Measurements from ENCODE around the gene GP5.

The GP5 gene

DNA sequence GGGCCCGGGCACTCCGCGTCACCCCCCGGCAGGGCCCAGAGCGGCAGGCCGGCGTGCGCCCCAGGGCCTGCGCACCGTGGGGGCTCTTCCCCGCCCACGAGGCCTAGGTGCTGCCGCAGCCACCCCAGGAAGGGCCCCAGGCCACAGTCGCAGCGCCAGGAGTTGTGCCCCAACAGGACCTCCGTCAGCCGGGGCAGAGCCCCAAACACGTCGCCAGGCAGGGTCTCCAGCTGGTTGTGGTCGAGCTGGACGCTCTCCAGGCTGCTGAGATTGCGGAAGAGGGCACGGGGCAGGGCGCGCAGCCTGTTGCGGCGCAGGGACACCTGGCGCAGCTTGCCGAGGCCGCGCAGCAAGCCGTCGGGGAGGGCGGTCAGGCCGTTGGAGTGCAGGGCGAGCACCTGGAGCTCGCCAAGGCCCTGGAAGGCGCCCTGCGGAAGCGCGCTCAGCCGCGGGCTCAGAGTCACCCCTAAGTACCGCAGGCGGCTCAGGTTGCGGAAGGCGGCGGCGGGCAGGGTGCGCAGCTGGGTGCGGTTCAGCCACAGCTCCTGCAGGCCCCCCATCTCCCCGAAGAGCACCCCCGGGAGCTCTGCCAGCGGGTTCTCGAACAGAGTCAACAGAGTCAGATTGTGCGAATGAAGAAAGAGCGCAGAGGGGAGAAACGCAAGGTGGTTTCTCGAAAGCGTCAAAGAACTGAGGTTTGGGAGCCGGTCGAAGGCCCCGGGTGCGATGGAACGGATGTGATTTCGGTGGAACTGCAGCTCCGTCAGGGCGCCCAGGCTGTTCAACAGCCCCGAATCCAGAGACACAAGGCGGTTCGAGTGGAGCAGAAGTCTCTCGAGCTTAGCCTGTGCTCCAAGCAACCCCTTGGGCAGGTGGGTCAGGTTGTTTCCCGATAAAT is 2.0 kb downstream of the GP5 start:
- DNase-seq: no peak

DNA sequence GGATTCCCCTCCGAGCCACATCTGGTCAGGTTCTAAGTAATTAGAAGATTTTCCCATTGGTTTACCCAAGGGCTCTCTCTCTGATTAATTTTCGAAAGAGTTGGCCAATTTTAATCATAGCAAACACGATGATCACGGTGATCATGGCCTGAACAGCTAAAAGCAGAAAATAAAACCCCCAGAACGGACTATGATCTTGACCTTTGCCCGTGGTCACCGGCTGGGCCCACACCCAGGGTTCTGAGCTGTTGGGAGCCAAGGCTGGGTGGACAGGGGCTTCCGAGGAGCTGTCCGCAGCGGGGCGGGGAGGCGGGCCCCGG is 2.6 kb downstream of the GP5 start:
- DNase-seq: no peak

DNA sequence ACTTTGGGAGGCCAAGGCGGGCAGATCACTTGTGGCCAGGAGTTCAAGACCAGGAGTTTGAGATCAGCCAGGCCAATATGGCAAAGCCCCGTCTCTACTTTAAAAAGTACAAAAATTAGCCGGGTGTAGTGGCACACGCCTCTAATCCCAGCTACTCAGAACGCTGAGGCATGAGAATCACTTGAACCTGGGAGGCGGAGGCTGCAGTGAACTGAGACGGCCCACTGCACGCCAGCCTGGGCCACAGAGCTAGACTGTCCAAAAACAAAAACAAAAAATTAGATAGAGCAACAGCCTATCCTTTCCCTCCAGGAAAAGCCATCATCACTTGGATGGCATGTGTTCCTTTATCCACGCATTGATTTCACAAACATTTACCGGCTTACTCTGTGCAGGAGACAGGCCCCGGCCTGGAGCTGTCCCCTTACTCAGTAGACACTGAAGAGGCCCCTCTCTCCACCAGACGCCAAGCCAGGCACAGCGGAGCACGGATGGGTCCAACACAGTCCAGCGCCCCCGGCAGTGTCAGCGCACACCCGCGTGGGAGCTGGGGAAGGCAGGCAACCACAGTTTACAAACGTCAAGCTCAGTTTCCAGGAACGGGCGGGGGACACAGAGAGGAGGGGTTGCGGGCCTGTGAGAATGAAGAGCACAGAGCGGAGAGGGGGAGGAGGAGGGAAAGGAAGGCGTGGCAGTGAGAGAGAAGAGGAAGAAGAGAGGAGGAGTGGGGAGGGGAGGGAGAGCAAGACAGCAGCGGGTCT is 3.1 kb downstream of the GP5 start:
- peak; percentile 13 for DNase-seq

DNA sequence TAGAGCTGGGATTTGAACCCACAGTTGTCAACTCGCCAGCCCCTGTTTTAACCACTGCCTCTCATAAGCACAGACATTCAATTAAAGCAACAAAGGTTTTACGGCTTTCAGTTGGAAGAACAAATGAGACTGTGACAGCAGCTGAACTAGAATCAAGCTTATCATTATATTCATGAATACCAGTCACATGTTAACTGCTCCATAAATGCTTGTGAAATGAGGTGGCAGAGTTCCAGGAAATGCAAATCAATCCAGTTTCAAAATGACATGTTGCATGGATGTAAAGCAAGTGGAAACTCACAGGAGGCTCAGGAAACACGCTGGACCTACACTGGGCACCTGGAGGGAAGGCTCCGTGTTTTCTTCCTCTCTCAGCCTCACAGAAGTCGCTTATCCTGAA is 3.9 kb downstream of the GP5 start:
- no peak for DNase-seq

DNA sequence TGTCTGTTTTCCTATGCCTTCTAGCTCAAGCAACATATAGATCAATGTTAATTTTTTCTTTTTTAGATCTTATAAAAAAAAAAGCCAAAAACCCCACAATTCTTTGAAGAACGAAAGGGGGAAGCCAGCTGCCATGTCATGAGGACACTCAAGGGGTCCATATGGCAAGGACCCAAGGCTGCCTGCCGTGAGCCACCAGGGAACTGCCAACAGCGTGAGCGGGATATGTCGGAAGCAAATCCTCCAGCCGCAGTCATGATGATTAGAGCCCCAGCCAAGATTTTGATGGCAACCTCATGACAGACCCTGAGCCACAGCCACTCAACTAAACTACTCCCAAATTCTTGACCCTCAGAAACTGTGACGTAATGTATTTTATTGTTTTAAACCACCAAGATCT is 6.5 kb downstream of the GP5 start:
- DNase-seq: no peak

DNA sequence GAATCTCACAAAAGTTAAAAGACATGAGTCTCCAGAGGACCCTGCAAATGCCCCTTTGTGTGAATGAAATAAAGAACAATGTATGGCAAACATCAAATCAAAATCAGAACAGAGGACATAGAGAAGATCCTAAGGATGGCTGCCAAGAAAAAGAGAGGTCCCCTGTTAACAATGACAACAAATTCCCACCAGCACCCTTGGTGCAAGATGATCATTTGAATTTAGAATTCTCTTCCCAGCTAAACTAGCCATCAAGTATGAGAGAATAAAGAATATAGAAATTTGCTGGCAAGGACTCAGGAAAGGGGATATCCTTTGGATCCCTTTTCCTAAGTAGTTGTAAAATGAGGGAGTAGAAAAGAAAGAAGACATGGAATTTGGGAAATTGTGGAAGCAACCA is 8.2 kb downstream of the GP5 start:
- DNase-seq: no peak

DNA sequence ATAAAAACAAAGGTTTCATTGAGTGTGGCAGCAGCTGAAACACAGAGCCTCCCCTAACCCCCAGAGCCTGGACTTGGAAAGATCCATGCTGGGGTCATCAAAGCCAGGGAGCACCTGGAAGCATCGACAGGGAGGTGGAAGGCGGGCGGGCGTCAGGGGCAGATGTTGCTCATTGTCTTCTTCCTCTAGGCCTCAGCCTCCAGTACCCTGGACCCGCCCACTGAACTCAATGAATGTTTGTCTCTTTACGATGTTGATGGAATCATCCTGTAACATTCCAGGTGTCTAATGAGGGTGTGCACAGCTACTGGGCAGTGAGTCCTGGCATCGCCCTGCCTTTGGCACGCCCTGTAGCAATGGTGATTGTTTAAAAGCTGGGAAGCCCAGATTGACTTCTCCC is 9.8 kb downstream of the GP5 start:
- DNase-seq: no peak

DNA sequence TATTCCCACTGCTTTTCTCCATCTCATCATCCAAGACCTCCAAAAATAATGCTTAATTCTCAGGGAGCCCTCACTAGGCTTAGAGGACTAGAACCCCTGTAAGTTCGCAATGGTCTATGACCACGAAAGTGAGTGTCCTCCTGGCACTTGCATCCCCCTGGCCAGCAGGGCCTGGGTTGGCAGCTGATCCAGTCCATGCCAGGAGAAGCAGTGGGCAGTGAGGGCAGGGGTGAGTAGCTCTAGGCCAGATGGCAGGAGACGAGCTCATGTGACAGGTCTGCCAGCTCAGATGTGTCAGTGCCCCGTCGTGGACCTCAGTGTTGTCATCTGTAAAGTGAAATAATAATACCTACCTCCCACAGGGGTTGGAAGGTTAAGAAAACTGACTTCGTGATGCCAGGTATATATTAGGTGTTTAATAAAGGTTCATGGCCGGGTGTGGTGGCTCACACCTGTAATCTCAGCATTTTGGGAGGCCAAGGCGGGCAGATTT is 11.1 kb downstream of the GP5 start:
- no peak for DNase-seq

DNA sequence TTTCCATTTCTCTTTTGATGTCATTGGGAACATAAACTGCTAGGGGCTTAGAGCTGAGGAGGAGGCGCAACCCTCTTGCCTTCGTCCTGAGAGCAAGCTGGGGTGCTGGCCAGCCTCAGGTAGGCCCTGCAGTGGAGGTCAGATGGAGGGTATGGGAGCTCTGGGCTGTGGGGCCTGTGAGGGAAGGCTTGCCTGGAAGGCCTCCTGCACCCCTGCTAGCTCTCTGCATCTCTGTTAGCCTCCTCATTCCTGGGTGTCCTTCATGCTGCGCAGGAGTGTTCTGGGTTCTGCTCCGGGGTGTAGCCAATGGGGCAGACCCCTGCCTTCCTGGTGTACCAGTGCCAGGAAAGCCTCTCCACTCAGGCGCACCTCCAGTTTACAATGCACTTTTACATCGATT is 11.8 kb downstream of the GP5 start:
- no peak for DNase-seq

DNA sequence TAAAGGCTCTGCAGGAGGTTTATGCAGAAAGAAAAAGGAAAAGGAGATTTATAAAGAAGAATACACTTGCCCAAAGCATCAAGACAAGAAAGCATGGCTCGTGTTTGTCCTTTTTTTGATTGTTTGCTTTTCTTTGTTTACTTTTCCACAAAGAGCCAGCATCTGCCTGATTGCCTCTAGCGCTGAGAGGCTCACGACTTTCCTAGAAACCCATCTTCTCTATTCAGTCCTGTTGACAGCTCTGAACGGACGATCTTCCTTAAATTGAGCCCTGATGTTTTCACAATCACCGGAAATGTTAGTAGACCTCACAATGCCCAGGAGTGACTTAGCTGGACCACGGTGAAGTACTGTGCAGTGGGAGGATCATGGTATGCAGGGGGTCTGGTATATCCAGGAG is 12.4 kb downstream of the GP5 start:
- no peak for DNase-seq

DNA sequence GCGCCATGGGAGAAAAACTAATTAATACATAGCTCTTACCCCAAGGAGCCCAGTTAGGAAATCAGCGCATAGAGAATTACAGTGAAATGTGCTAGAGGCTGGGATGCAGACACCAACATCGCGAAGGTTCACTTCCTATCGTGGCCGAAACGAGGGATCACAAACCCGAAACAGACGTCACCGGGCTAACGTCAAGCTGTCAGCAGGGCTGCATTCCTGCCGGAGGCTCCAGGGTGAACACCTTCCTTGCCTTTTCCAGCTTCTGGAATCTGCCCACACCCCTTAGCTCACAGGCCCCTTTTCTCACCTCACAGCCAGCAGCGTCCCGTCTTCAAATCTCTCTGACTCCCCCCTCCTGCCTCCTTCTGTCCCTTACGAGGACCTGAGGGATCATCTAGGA is 13.0 kb downstream of the GP5 start:
- no peak for DNase-seq

DNA sequence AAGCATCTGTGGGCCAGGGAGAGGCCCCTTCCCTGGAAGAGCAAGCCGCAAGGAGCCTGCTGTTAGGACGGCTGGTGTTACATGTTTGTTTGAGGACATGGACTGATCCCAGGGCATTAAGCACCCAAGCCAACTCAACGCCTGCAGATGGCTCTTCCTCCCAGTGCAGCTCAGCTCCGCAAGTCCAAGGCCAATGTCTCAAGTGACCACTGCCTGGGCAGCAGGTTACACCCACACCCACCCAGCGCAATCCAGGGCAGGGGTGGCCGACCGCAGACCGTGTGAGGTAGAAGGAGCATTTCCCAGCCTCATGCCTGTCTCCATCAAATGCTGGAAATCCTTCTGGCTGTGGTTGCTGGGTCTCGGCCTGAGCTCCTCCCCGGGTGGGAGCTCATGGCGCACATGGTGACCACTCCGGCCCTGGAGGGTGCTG is 14.5 kb downstream of the GP5 start:
- no peak for DNase-seq

DNA sequence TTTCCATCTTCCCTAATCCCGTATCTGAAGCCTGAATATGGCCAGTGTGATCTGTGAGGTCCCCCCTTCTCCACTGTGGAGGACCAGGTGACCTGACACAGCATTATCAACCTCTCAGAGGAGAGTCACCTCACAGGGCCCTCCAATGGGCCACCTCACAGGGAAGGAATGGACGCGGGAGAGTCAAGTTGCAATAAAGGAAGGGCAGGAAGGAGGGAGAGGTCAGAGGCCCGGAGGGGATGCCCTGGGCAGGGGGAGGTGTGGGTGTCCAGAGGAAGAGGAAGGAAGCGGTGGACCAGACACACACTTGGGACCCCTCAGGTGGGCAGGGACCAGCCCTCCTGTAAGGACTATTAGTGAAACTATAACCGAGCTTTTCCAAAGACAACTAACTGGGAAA is 14.9 kb downstream of the GP5 start:
- DNase-seq: no peak

DNA sequence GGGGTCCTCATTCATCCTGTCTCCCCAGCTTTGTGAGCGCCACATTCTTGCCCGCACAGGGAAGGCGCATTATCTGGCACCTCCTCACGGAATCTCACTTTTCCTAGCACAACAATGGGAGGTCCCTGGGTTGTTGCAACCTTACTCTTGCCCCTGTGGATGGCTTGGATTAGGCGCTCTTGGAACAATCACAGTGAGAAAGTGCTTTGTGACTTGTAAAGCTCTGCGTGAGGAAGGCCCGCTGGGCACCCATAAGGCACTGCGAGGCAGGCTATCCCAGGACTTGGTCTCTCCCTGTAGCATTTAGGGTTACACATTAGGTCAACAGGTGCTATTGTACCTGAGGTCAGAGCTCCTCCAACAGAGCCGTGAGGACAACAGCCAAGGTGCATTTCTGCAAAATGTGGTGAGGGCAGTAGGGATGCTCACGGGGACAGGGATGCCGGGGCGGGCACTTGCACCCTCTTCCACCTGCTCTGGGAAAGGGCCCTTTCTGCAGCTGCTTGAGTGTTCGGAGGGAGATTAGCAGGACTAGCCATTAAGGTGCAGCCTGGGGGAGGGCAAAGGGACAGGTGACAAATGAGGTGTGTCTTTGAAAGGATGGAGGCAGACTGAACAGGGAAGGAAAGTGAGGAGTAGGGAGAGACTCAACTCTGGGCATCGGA is 15.7 kb downstream of the GP5 start:
- no peak for DNase-seq

DNA sequence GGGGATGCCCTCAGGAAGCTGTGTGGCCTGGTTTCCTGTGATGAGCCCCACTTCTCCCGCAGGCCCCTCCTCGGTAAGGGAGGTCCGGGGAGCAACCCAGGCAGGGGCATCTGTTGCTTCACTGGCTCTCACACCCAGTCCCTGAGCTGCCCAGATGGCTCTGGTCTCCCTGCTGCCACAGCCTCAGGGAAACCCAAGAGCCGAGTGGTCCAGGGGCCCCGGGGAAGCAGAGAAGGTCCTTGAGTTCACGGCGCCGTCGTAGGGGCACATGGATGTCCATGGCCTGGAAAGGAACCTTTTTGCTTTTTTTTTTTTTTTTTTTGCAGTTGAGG is 16.2 kb downstream of the GP5 start:
- no peak for DNase-seq

DNA sequence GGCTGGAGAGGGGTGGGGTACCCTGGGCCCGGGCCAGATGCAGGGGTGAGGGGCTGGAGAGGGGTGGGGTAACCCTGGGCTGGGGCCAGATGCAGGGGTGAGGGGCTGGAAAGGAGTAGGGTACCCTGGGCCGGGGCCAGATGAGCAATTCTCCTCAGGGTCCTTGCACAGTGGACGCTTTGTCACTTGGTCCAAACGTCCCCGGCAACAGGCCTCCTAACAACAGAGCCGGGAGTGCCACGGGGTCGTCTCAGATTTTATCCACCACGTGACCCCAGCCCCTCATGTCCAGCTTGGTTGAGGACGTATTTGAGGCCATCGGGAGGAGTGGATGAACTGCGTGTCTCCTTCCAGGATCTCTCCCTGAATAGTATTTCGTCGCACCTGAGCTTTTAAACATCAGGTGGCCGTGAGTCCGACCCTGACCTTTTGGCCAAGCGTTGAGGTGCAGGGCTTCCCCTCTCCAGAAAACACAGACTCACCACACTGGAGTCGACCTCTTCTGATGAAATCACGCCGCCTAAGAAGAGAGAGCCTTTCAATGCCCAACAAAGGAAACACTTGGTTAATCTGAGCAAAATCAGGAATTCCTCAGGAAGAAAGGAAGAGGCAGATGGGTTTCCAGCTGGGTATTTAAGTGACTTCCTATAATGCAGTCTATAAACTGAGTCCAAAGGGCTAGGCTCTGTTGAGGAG is 16.7 kb downstream of the GP5 start:
- DNase-seq: no peak

DNA sequence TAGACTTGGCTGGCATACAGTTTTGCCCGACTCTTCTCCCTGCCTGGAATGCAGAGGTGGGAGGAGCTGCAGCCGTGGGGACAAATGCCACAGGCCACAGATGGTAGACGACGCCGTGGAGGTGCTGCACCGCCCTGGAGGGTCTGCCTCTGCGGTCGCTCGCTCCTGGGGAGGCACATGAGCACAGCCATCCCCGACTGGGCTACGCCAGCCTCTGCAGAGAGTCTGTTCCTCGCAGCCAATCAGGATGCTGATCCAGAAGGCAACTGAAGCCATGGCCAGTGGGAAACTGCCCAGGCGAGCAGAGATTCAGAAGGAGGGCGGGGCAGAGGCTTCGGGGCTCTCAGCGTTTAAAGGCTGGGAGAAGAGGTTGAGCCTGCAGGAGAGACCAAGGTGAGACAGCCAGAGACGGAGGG is 17.6 kb downstream of the GP5 start:
- no peak for DNase-seq

DNA sequence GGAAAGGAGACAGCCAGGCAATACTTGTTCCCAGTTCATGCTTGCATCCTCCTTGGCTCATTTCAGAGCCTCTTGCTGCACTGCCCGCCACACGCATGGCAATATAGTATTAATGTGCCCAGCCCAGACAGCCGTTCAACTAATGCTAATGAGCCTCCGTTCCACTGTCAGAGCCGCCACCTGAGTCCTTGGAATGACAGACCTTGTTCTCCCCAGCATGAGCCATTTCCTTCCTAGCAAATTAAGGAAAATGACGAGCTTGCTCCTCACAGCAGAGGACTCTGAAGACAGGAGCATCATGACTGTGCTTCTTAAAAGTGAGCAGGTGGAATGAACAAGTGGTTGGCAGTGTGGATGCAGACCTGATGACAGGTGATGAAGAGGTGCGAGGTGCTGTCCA is 18.7 kb downstream of the GP5 start:
- no peak for DNase-seq

DNA sequence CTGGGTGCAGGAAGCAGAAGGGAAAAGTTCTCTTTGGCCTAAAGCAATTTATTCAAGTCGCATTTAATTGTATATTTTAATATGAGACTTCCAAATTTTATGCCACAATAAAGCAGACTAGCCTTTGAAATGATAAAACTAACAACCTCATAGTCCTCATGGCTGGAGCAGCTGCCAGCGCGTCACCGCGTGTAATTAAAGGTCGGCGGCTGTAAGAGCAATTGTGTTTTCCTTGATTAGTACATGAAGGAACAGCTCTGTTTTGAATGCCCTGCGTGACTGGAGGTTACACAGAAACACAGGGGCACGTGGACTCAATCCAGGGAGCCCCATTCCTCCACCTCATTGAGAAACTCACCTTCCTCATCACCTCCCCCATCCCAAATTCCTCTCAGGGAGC is 19.4 kb downstream of the GP5 start:
- no peak for DNase-seq

DNA sequence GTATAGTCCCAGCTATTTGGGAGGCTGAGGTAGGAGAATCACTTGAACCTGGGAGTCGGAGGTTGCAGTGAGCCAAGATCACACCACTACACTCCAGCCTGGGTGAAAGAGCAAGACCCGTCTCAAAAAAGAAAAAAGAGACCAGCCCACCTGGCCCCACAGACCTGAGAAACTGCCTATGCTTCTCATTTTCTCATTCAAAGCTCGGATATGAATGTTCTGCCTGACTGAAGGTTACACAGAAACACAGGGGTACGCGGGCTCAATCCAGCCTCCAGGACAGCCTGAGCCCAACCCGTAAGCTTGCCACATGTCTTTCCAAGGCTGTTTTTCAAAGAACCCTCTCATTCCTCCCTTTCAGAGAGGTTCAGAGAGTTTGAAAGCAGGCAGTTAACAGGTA is 19.8 kb downstream of the GP5 start:
- DNase-seq: no peak

DNA sequence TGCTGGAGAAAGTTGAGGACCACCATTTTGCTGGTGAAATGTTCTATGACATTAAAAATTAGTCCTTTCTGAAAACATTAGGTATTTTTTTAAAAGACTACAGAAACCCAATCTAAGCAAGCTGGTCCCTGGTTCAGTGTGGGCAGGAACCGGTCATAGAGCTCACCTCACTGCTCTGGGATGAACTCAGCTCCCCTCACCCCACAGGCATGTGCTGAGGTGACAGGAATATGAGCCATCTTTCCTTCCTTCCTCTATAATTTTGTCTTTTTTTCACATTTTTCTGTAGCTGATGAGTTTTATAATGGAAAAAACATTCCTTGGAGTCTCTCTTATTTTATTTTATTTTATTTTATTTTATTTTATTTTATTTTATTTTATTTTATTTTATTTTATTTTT is 21.4 kb downstream of the GP5 start:
- no peak for DNase-seq

DNA sequence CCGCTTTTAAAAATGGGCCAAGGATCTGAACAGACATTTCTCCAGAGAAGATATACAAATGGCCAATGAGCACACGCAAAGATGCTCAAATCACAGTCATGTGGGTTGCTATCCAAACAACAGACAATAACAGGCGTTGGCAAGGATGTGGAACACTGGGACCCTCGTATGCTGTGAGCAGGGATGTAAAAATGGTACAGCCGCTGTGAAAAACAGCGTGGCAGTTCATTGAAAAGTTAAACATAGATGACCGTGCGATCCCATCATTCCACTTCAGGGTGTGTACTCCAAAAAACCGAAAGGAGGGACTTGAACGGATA is 22.9 kb downstream of the GP5 start:
- no peak for DNase-seq

DNA sequence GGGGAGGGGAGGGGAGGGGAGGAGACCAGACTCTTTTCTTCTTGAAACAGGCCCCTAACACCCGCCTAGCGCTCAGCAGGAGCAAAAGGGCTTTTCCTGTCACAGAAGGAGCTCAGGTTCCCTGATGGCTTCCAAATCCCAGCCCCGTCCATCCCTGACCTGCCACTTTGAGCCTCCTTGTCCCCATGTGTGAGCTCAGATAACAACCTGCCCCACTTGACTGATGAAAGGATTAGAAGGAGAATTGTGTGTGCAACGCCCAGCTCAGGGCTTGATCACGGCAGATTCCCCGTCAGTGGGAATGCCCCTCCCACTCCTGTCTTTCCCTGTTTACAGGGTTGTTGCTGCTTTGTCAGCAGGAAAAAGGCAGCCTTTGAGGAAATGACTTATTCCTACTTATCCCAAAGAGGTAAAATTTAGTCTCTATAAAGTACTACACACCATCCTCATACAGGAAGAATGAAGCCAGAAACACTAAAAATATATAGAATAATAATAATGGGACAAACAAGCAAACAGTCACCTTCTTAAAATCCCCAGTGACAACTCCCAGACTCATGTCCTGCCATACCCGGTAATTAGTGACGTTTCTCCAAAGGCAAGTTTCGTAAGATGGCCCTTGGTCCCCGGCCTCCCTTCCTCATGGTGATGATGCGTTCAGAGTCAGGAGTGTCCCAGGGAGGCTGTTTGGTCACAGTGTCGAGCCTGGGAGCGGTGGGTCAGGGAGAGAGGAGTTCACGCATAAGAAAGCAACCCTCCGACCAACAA is 23.4 kb downstream of the GP5 start:
- no peak for DNase-seq
